HK-2 (cell line): ENCODE data around the gene CATSPERZ.

Source experiments
- DNase-seq: peaks from one replicate; pipeline ENCODE4 v3.0.0-alpha.2; 2018; ENCODE audit not compliant: unreplicated experiment

Gene CATSPERZ

GRCh38 chr11:64264371-64264852, 35.7 kb upstream of the CATSPERZ start:
- DNase-seq: no peak

GRCh38 chr11:64265176-64266160, 34.7 kb upstream of the CATSPERZ start:
- DNase-seq: no peak

GRCh38 chr11:64266339-64266738, 33.8 kb upstream of the CATSPERZ start:
- DNase-seq: no peak

- no peak for DNase-seq
Measured at GRCh38 chr11:64267207-64267945, 32.8 kb upstream of the CATSPERZ start.

- peak; percentile 20 for DNase-seq
Measured at GRCh38 chr11:64268025-64268892, 31.9 kb upstream of the CATSPERZ start.

- peak; percentile 55 for DNase-seq
Measured at GRCh38 chr11:64268893-64269539, 31.1 kb upstream of the CATSPERZ start.

GRCh38 chr11:64269540-64270220, 30.5 kb upstream of the CATSPERZ start:
- peak; percentile 93 for DNase-seq

- no peak for DNase-seq
Measured at GRCh38 chr11:64275031-64275800, 24.9 kb upstream of the CATSPERZ start.

- DNase-seq: no peak
Measured at GRCh38 chr11:64275841-64276240, 24.3 kb upstream of the CATSPERZ start.

GRCh38 chr11:64276653-64277431, 23.3 kb upstream of the CATSPERZ start:
- DNase-seq: no peak

- no peak for DNase-seq
Measured at GRCh38 chr11:64278576-64279190, 21.5 kb upstream of the CATSPERZ start.

GRCh38 chr11:64281957-64282770, 18.0 kb upstream of the CATSPERZ start:
- no peak for DNase-seq

- no peak for DNase-seq
Measured at GRCh38 chr11:64283092-64283491, 17.1 kb upstream of the CATSPERZ start.

- peak; percentile 89 for DNase-seq
Measured at GRCh38 chr11:64284048-64284961, 15.9 kb upstream of the CATSPERZ start, which contains the start of gene BAD. TSS of gene BAD (minus strand) at chr11:64284665. CDS start at chr11:64284368, 297 bp downstream.

GRCh38 chr11:64284962-64285884, 14.9 kb upstream of the CATSPERZ start, which contains the start of gene GPR137:
TSS of gene GPR137 (plus strand) at chr11:64285848. CDS start at chr11:64286525, 677 bp downstream.
- peak; percentile 75 for DNase-seq
